OCI-LY7 (cell line): ENCODE results near the gene KAT6B.

Experiments used
- EZH2phosphoT487 ChIP-seq: fragments of 200-600 bp; sonication (generic); IDR thresholded peaks from 2 replicates; pipeline ENCODE4 v1.6.1; 2018; ENCODE audit warnings: low read depth, borderline replicate concordance, mild to moderate bottlenecking, mixed run types, antibody characterized with exemption, low read length, moderate library complexity, mixed read lengths
- TF ChIP-seq, protein P1 (sequence below): fragments of 200-600 bp; sonication (generic); conservative IDR thresholded peaks from 2 replicates; pipeline ENCODE4 v1.5.1; 2014; ENCODE audit warnings: mild to moderate bottlenecking, antibody characterized with exemption, low read length, moderate library complexity, mixed read lengths

DNA sequence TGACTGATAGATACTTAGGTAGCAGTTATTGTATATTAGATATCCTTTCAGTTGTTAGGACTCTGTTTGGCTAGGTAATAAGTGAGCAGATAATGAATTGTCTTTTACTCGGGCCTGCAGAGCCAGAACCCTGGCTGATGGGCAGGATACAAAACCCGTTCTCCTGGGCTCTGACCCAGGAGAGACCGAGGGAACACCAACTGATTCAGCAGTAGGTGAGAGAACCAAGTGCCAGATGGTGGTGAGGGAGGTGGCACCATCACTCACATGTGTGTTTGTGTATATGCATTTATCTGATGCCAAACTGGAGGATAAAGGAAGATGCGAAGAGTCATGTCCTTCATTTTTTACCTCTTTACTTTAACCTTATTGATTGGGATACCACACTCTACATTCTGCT lies 169.4 kb downstream of the KAT6B start:
- TF ChIP-seq, protein P1, sequence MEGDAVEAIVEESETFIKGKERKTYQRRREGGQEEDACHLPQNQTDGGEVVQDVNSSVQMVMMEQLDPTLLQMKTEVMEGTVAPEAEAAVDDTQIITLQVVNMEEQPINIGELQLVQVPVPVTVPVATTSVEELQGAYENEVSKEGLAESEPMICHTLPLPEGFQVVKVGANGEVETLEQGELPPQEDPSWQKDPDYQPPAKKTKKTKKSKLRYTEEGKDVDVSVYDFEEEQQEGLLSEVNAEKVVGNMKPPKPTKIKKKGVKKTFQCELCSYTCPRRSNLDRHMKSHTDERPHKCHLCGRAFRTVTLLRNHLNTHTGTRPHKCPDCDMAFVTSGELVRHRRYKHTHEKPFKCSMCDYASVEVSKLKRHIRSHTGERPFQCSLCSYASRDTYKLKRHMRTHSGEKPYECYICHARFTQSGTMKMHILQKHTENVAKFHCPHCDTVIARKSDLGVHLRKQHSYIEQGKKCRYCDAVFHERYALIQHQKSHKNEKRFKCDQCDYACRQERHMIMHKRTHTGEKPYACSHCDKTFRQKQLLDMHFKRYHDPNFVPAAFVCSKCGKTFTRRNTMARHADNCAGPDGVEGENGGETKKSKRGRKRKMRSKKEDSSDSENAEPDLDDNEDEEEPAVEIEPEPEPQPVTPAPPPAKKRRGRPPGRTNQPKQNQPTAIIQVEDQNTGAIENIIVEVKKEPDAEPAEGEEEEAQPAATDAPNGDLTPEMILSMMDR = no peak
- no peak for TF ChIP-seq EZH2phosphoT487
